MM.1S (cell line): ENCODE measurements around the gene AKAP5.

ENCODE experiments used
- EZH2phosphoT487 ChIP-seq: fragments of 300-600 bp; sonication (generic); IDR thresholded peaks from 2 replicates; pipeline ENCODE4 v1.6.1; 2018; ENCODE audit warnings: antibody characterized with exemption, low read length
- TF ChIP-seq, protein P1 (sequence below): fragments of 300-600 bp; sonication (generic); IDR thresholded peaks from 2 replicates; pipeline ENCODE4 v1.5.1; 2016; ENCODE audit warnings: antibody characterized with exemption, low read length, mixed read lengths

DNA sequence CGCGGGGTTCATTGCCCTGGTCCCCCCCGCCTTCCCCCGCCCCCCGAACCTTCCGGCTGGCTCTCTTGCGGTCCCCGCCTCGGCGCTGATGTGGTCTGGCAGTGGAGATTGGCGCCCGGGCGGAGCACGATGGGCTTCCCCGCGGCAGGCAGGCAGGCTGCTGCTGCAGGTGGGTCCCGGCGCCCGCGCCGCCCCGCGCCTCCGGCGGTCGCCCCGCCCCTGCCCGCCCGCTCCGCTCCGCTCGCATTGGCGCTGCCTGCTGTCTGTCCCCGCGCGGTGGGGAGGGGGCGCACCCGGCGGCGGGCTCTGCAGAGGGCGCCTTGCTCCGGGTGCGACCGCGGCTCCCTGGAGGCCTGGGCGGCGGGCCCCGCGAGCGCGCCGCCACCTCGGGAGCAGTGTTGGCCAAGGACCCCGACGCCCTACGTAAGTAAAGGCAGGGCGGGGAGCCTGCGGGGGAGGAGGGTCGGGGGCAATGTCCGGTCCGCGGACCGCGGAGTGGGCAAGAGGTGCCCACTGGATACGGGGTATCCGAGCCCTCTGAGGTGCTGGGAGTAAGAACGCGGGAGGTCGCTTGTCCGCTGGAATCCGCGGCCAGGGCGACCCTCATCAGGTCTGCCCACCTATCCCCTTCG is at the start of gene AKAP5:
- TF ChIP-seq, protein P1, sequence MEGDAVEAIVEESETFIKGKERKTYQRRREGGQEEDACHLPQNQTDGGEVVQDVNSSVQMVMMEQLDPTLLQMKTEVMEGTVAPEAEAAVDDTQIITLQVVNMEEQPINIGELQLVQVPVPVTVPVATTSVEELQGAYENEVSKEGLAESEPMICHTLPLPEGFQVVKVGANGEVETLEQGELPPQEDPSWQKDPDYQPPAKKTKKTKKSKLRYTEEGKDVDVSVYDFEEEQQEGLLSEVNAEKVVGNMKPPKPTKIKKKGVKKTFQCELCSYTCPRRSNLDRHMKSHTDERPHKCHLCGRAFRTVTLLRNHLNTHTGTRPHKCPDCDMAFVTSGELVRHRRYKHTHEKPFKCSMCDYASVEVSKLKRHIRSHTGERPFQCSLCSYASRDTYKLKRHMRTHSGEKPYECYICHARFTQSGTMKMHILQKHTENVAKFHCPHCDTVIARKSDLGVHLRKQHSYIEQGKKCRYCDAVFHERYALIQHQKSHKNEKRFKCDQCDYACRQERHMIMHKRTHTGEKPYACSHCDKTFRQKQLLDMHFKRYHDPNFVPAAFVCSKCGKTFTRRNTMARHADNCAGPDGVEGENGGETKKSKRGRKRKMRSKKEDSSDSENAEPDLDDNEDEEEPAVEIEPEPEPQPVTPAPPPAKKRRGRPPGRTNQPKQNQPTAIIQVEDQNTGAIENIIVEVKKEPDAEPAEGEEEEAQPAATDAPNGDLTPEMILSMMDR, result no peak
- no peak for TF ChIP-seq EZH2phosphoT487
